HG03108 (cell line): ENCODE results near the gene CSH1.
"Not testable (repeated sequence)": the region's sequence is repeated elsewhere in the genome, so short reads cannot be mapped to it uniquely, and the experiment has no call there.

Experiments used
- ATAC-seq: cut with Tn5 transposase; IDR thresholded peaks from one replicate; pipeline ENCODE4 v1.9.1; 2021; ENCODE audit warnings: moderate library complexity; ENCODE audit not compliant: unreplicated experiment

Gene CSH1

DNA sequence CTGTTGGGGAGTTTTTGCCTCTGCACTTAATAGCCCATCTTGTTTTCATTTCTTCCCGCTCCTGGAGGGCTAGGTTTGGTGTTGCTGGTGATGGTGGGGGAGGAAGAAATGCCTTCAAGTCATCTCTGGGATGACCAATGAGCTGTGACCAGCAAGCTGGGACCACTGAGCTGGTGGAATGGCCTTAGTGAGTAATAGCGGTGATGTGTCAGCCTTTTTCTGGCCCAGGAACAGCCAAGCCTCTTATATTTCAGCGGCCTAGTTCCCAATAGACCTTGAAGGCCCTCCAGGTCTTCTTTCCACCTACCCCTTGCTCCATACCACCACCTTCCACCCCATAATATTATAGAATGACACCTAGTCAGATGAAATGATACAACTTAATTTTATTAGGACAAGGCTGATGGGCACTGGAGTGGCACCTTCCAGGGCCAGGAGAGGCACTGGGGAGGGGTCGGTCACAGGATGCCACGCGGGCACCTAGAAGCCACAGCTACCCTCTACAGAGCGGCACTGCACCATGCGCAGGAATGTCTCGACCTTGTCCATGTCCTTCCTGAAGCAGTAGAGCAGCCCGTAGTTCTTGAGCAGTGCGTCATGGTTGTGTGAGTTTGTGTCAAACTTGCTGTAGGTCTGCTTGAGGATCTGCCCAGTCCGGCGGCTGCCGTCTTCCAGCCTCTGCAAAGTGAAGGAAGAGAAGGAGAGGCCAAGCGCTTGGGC lies 24.6 kb downstream of the CSH1 start:
- not testable (repeated sequence) for ATAC-seq

- not testable (repeated sequence) for ATAC-seq
Measured at GRCh38 chr17:63870292-63870665, 26.1 kb downstream of the CSH1 start.

- not testable (repeated sequence) for ATAC-seq
Measured at GRCh38 chr17:63869491-63870291, 26.7 kb downstream of the CSH1 start.

DNA sequence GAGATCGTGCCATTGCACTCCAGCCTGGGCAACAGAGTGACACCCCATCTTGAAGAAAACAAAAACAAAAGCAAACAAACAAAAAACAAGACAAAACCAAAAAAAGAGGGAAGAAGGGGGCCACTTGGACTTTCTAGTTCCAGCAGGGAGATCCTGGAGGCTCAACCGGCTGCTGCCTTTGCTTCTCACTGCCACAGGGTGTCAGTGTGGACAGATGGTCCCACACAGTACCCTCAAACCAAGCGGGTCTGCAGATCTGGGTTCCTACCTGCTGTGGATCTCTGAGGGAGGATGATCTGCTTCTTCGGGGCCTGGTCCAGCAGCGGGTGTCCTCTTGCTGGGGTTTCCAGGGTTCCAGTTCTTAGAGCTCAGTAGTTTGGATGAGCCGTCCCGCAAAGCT lies 29.7 kb downstream of the CSH1 start:
- ATAC-seq, result not testable (repeated sequence)

DNA sequence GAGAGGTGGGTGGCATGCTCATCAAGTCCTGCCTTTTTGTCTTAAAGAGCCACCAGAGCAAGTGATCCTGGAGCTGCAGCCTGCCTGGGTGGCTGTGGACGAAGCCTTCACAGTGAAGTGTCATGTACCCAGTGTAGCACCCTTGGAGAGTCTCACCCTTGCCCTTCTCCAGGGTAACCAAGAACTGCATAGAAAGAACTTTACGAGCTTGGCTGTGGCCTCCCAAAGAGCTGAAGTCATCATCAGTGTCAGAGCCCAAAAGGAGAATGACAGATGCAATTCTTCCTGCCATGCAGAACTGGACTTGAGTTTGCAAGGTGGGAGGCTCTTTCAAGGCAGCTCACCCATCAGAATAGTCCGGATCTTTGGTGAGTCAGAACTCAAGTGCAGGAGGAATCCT lies 37.1 kb downstream of the CSH1 start:
- no peak for ATAC-seq

GRCh38 chr17:63856425-63856824 lies 39.9 kb downstream of the CSH1 start:
- ATAC-seq, result not testable (repeated sequence)

DNA sequence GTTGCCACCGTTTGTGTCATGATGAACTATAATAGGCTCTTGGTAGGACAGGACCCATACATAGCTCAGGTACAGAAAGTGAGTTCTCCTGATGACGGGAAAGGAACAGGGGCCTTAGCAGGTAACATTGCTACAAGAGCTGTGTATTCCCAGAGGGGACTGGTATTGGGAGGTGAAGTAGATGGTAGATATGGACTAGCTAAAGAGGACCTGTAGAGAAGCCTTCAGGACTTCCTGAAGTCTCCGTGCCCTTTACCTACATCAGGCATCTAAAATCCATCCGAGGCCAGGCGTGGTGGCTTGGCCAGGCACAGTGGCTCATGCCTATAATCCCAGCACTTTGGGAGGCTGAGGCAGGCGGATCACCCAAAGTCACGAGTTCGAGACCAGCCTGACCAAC lies 41.2 kb downstream of the CSH1 start:
- no peak for ATAC-seq

GRCh38 chr17:63854709-63855108 lies 41.7 kb downstream of the CSH1 start:
- ATAC-seq, result no peak

GRCh38 chr17:63853260-63853659 lies 43.1 kb downstream of the CSH1 start:
- ATAC-seq, result no peak

DNA sequence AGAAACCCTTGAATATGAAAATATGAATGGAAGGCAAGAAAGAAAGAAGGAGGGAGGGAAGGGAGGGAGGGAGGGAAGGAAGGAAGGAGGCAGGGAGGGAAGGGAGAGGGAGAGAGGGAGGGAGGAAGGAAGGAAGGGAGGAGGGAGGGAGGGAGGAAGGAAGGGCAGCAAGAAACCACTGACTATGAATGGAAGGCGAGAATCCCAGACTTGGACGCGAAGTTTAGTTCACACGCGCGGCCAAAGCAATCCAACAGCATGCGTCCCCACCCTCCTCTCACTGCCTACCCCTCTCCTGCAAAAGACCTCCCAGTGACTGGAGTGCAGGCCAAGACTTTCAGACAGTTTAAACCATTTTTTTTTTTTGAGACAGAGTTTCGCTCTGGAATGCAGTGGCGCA lies 46.0 kb downstream of the CSH1 start:
- ATAC-seq, result no peak

- ATAC-seq, result peak; percentile 71
Measured at GRCh38 chr17:63848834-63849689, 47.3 kb downstream of the CSH1 start.

GRCh38 chr17:63847525-63848249 lies 48.7 kb downstream of the CSH1 start:
- ATAC-seq, result no peak

DNA sequence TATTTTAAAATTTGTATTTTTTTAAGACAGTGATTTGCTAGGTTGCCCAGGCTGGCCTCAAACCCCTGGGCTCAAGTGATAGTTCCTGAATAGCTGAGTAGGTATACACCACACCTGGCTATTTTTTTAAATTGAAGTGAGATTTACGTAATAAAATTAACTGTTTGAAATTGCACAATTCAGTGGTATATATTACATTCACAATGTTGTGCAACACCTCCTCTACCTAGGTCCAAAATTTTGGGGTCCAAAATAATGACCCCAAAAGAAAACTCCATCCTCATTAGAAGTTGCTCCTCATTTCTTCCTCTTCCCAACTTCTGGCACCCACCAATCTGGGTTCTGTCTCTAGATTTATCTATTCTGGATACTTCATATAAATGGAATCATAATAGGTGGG lies 50.9 kb downstream of the CSH1 start:
- no peak for ATAC-seq
